Kidney (tissue), 14 donors: ENCODE data around the gene DCAF5. TPM values are rescaled to one million over a fixed set of nuclear protein-coding genes. Genes with fewer than 3 reads are reported as not detected.
A peak's percentile ranks its signal among the peaks of the same experiment; 100 is the strongest.

ENCODE experiments used
- DNase-seq, 5 donors: peaks; one replicate each; pipeline ENCODE4 v3.0.0-alpha.2; 2013 to 2020
- FAIRE-seq: peaks from 2 replicates; lab custom pipeline; 2012; peaks lifted over from hg19 to GRCh38; lab: Jason Lieb, UNC
- H3K27ac ChIP-seq, 2 donors: one replicate each; pipeline ENCODE4 v1.7.0; 2013; ENCODE audit warnings: low read depth in 2 of 2, low read length in 2 of 2, inconsistent platforms in 1 of 2
- H3K27me3 ChIP-seq: one replicate; pipeline ENCODE4 v1.7.1; 2013; ENCODE audit warnings: low read length, inconsistent platforms; ENCODE audit not compliant: control insufficient read depth, insufficient read depth
- H3K36me3 ChIP-seq, 3 donors: one replicate each; pipeline versions ENCODE4 v1.7.0 to v1.7.1; 2013; ENCODE audit warnings: low read length in 3 of 3, control low read depth in 1 of 3, inconsistent platforms in 1 of 3; ENCODE audit not compliant: insufficient read depth in 3 of 3, control insufficient read depth in 2 of 3
- H3K4me1 ChIP-seq, 3 donors: one replicate each; pipeline versions ENCODE4 v1.7.0 to v1.7.1; 2013; ENCODE audit warnings: low read length in 3 of 3, inconsistent platforms in 1 of 3, low read depth in 1 of 3; ENCODE audit not compliant: control insufficient read depth in 2 of 3, insufficient read depth in 2 of 3
- H3K4me3 ChIP-seq, 3 donors: one replicate each; pipeline versions ENCODE4 v1.7.0 to v1.8.1; 2013; ENCODE audit warnings: low read length in 3 of 3, control low read depth in 1 of 3, inconsistent platforms in 1 of 3
- H3K9ac ChIP-seq, 3 donors: one replicate each; pipeline versions ENCODE4 v1.7.0 to v1.7.1; 2013; ENCODE audit warnings: low read length in 3 of 3, control low read depth in 1 of 3, inconsistent platforms in 1 of 3
- H3K9me3 ChIP-seq, 3 donors: one replicate each; pipeline versions ENCODE4 v1.7.0 to v1.7.1; 2013; ENCODE audit warnings: low read length in 3 of 3, control low read depth in 1 of 3, inconsistent platforms in 1 of 3; ENCODE audit not compliant: control insufficient read depth in 2 of 3, insufficient read depth in 1 of 3
- intact Hi-C: fragments of 100-400 bp; cut with DNase I; formaldehyde crosslinking; loops from one replicate; pipeline ENCODE4 v1.11.1; 2022
- polyA plus RNA-seq: library from polyadenylated mRNA; stranded (reverse); fragments of 350-450 nt; fragmentation: Illumina TruSeq; extraction: RNeasy Lipid Tissue Mini Kit (QIAGEN cat#74804); gene quantifications from one replicate; pipeline ENCODE4 v1.2.3, GENCODE V29; 2014; ENCODE audit warnings: low read depth, low replicate concordance; ENCODE audit not compliant: insufficient read depth
- total RNA-seq: library from RNA; stranded (reverse); fragmentation: NEBNext Ultra II Directional; extraction: Animal tissue kit (Norgen Biotek cat#: 25700); gene quantifications from one replicate; pipeline ENCODE4 v1.2.1, GENCODE V29; 2021
- TF ChIP-seq, protein P1 (sequence below): IDR thresholded peaks from 3 replicates; pipeline ENCODE4 v1.5.1; 2012; ENCODE audit warnings: mild to moderate bottlenecking, moderate library complexity, borderline replicate concordance; ENCODE audit not compliant: insufficient read depth; ENCODE audit errors: extremely low read depth
- donor health status: control.
- donor health status: control.
- donor health status: control.
- donor health status: control.
- donor health status: control.
- donor health status: DM: yes; HTN: yes; CAD: no.
- donor health status: Normal renal cell carcinoma (clear cell type).

DCAF5 gene
- total and polyA plus RNA-seq, 2 donors from 2014 or later, result 17.3 to 51.0 TPM

DNA sequence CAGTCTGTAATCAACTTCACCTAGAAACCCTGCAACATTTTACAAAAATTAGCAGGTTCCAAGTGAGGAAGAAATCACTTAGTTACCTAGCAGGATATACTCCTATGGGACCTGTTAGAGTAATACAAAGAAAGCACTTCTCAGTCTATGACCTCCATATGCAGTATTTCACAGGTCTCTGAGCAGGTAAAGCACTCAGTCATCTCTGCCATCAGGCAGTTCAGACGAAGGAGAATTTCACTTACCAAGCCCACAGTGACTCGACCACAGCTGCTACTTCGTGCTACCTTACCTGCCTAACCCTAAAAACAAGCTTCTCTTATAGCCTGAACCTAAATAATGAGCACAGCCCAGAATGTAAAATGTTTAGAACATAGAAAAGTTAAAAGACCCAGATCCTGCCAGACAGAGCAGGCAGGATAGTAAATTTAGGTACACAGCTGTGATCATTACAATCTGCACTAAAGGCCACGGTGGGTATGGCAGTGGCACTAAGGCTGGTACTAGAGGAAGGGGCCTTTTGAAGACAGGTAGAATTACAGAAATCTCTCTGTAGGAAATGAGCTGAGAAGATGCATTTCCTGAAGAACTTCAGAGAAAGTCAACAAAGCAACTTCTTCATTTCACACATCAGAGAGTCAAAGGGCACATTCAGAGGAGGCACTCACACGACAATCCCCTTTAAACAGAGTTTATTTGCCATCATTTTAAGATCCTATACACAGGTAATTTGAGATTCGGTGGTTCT, 35.7 kb downstream of the DCAF5 start:
- H3K4me3 ChIP-seq, result no peak overlapping the region
- H3K27ac ChIP-seq, result no peak overlapping the region
- H3K9ac ChIP-seq, result no peak overlapping the region
- peaks cover 19 to 49% (median 29%) of the 10 kb centered on the region in 3 donors for H3K36me3 ChIP-seq
- intact Hi-C loops, result no loop called here
- FAIRE-seq (no peak), DNase-seq (peak in 3 of 5 donors; percentile 34 to 73 (median 66))
- peaks cover 0 to 3% (median 0%) of the 10 kb centered on the region in 3 donors for H3K4me1 ChIP-seq
- TF ChIP-seq, protein P1, sequence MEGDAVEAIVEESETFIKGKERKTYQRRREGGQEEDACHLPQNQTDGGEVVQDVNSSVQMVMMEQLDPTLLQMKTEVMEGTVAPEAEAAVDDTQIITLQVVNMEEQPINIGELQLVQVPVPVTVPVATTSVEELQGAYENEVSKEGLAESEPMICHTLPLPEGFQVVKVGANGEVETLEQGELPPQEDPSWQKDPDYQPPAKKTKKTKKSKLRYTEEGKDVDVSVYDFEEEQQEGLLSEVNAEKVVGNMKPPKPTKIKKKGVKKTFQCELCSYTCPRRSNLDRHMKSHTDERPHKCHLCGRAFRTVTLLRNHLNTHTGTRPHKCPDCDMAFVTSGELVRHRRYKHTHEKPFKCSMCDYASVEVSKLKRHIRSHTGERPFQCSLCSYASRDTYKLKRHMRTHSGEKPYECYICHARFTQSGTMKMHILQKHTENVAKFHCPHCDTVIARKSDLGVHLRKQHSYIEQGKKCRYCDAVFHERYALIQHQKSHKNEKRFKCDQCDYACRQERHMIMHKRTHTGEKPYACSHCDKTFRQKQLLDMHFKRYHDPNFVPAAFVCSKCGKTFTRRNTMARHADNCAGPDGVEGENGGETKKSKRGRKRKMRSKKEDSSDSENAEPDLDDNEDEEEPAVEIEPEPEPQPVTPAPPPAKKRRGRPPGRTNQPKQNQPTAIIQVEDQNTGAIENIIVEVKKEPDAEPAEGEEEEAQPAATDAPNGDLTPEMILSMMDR, result no peak
- H3K27me3 ChIP-seq, result no peaks in the 10 kb centered on the region
- no peaks in the 10 kb centered on the region for H3K9me3 ChIP-seq

DNA sequence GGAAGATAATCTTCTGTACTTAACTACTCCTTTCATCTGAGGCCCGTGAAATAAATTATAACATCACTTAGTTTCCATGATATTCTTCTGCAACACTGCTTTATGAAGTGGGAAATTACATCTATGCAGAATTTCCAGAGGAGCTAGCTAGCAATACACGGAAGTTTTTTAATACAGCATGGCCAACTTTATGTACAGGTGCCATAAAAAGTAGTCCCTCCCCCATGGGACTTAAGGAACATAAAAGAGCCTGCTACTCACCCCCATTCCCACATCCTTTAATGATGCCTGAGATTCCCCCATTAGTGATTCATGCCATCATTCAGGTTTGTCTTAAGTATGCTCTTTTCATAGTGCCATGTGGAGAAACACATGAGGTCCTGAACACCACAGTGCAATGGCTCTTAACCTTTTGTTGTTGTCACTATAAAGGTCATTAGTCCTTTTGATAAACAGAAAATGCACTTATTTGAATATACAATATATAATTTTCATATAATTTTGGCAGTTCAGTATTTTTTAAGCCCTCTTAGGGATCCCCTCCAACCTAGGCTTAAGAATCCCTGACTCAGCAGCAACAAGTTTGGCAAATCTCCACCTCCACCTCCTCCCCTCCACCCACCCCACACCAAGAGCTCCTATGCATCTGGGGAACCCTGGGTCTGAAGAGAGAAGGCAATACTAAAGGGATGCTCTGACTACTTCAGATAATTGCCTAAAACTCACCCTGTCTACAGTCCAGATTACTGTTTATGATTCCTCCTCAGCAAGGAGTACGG, 37.3 kb downstream of the DCAF5 start:
- TF ChIP-seq, protein P1, result no peak
- FAIRE-seq, result no peak
- intact Hi-C loops, result no loop called here

DNA sequence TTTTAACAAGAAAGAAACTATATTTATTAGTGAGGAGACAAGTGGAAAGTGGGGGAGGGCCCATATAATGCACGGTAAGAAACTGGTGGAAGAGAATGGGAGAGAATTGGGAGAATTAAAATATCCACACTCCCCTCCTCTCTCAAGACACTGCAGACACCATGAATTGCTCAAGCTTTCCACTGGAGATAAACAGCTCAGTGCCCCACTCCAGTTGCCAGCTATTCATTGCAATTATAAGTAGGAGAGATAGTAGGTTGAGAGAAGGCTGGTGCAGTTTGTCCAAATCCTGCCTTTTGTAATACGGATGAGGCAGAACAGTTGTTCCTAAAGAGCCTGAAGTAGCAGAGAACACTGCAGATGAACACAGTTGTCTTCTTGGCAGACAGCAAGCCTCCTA, 38.2 kb downstream of the DCAF5 start:
- DNase-seq, result no peak
- intact Hi-C loops, result no loop called here
- H3K36me3 ChIP-seq, result peaks cover 19 to 43% (median 35%) of the 10 kb centered on the region in 3 donors
- H3K4me3 ChIP-seq, result no peak overlapping the region
- TF ChIP-seq, protein P1, result no peak
- no peaks in the 10 kb centered on the region for H3K27me3 ChIP-seq
- H3K27ac ChIP-seq, result no peak overlapping the region
- no peak overlapping the region for H3K9ac ChIP-seq
- H3K9me3 ChIP-seq, result no peaks in the 10 kb centered on the region
- H3K4me1 ChIP-seq, result no peaks in the 10 kb centered on the region
- no peak for FAIRE-seq

More for the DNA sequence above, 37.3 kb downstream of the DCAF5 start:
- Histone ChIP-seq H3K36me3 (peaks cover 19 to 43% (median 33%) of the 10 kb centered on the region in 3 donors), H3K4me1 (no peaks in the 10 kb centered on the region), H3K27ac (no peak overlapping the region), H3K27me3 (no peaks in the 10 kb centered on the region), H3K9ac (no peak overlapping the region), H3K4me3 (no peak overlapping the region), H3K9me3 (no peaks in the 10 kb centered on the region)
- no peak for DNase-seq
